Sigmoid colon (tissue), 7 donors: ENCODE measurements around the gene SPINDOC. TPM values are rescaled to one million over a fixed set of nuclear protein-coding genes. Genes with fewer than 3 reads are reported as not detected.

Source experiments
- DNase-seq: peaks from one replicate; pipeline ENCODE4 v3.0.0-alpha.2; 2019
- H3K27ac ChIP-seq, 4 donors: fragments of 200-600 bp; sonication (generic); one replicate each; pipeline ENCODE4 v1.5.1; 2016 to 2019; ENCODE audit warnings: mild to moderate bottlenecking in 1 of 4
- H3K27me3 ChIP-seq, 3 donors: fragments of 200-600 bp; sonication (generic); one replicate each; pipeline ENCODE4 v1.5.1; 2019; ENCODE audit warnings: mild to moderate bottlenecking in 1 of 3
- H3K36me3 ChIP-seq, 4 donors: fragments of 200-600 bp; sonication (generic); one replicate each; pipeline ENCODE4 v1.5.1; 2016 to 2019
- H3K4me1 ChIP-seq, 4 donors: fragments of 200-600 bp; sonication (generic); one replicate each; pipeline ENCODE4 v1.5.1; 2017 to 2019
- H3K4me3 ChIP-seq, 4 donors: fragments of 200-600 bp; sonication (generic); one replicate each; pipeline ENCODE4 v1.5.1; 2017 to 2019; ENCODE audit warnings: mild to moderate bottlenecking in 2 of 4, moderate library complexity in 1 of 4
- H3K9me3 ChIP-seq, 4 donors: fragments of 200-600 bp in 3 of 4; sonication (generic) in 3 of 4; one replicate each; pipeline versions ENCODE4 v1.5.1 to v1.6.1; 2013 to 2019
- EP300 ChIP-seq, 4 donors: sonication (generic); formaldehyde crosslinking; IDR thresholded peaks; one replicate each; pipeline ENCODE4 v1.6.1; 2017; ENCODE audit warnings: antibody characterized with exemption in 4 of 4
- POLR2A ChIP-seq, 2 donors: fragments of 450-650 bp; IDR thresholded peaks; one replicate each; pipeline ENCODE4 v1.6.1; 2016; ENCODE audit warnings: antibody characterized with exemption in 2 of 2, mild to moderate bottlenecking in 2 of 2, moderate library complexity in 2 of 2
- POLR2AphosphoS5 ChIP-seq, 4 donors: sonication (generic); formaldehyde crosslinking; IDR thresholded peaks; one replicate each; pipeline ENCODE4 v1.6.1; 2017; ENCODE audit warnings: antibody characterized with exemption in 4 of 4
- WGBS, 2 donors: extraction: QIAGEN DNeasy Blood & Tissue Kit; methylation state at CpG; one replicate each; pipeline ENCODE4 v1.1.7; 2013; 5-methylcytosine and 5-hydroxymethylcytosine counted together
- intact Hi-C: fragments of 100-400 bp; cut with DNase I; formaldehyde crosslinking; loops from one replicate; pipeline ENCODE4 v1.15.1; 2023
- polyA plus RNA-seq, 3 donors: library from polyadenylated mRNA; stranded (reverse); fragments of 200-250 nt; gene quantifications; one replicate each; pipeline ENCODE4 v1.2.3, GENCODE V29; 2013
- total RNA-seq, 4 donors: library from RNA; depleted of rRNA; stranded (reverse); fragments of >200 nt; gene quantifications; one replicate each; pipeline ENCODE4 v1.1.0, GENCODE V29; 2016
- TF ChIP-seq, protein P1 (sequence below), 4 experiments: fragments of 450-650 bp in 3 of 4; fragments of 200-600 bp in 1 of 4; IDR thresholded peaks; one replicate each; pipeline ENCODE4 v1.5.1; 2016 to 2019; ENCODE audit warnings: antibody characterized with exemption in 4 of 4, mild to moderate bottlenecking in 3 of 4, moderate library complexity in 2 of 4
- donor health status: healthy with polysubstance abuse.
- donor health status: Bipolar disorder and iron deficiency.
- donor health status: healthy.

Gene SPINDOC
- total and polyA plus RNA-seq, 7 donors: 4.6 to 15.2 (median 12.2) TPM

DNA sequence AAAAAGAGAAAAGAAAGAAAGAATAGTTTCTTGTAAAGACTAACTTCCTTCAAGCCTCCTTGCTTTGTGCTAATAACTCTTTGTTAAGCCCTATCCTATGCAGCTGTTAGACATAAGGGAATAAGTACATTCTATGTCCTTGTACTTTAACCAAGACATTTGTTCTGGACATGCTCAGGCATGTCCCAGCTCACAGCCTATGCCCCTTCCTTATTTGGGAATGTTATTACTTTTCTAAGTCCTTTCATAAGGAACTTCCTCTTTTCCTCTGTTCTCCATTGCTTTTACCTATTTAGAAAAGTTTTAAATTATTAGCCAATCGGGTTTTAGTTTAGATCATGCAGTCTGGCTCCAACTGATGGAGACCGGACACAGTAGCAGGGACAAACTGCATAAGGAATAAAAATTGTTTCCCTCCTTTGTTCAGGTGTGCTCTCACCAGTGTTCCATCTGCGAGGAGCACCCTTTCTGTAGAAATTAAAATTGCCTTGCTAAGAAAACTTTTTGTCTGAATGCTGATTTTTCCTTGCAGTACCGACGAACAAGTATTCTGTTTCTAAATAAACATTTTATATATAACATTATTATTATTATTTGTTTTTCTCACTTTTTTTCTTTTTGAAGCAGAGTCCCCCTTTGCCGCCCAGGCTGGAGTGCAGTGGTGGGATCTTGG is 21.6 kb upstream of the SPINDOC start:
- 90 to 98% methylated on average over 6 of the region's 6 CpGs for WGBS, 2 donors
- no peaks in the 10 kb centered on the region for H3K36me3 ChIP-seq
- intact Hi-C loops: no loop called here

DNA sequence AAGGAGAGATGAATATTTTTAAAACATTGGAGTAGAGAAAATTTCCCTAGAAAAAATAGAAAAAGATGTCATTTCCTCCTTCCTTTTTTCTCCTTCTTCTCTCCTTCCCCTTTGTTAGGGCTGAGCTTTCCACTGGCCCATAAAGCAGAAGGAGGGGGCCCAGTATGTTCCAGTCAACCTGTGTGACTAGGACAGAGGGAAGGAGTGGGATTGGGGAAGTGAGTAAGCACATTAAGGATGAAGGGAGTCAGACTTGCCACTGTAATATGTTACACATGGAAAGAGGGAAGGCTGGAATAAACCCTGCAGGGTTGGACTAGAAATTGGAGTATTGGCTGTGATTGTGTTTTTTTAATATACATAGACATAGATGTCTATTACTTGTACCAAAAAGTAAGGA is 20.1 kb upstream of the SPINDOC start:
- H3K27ac ChIP-seq: no peak overlapping the region
- no peaks in the 10 kb centered on the region for H3K36me3 ChIP-seq
- H3K4me3 ChIP-seq: no peak overlapping the region
- H3K4me1 ChIP-seq: no peaks in the 10 kb centered on the region
- intact Hi-C loops: no loop called here
- no peaks in the 10 kb centered on the region for H3K27me3 ChIP-seq
- DNase-seq: no peak
- peaks cover 3 to 8% (median 6%) of the 10 kb centered on the region in 4 donors for H3K9me3 ChIP-seq
- TF ChIP-seq POLR2A (IDR thresholded peaks at IDR 0.05) (no peak), EP300 (IDR thresholded peaks at IDR 0.05) (no peak), POLR2AphosphoS5 (IDR thresholded peaks at IDR 0.05) (no peak)
- TF ChIP-seq, protein P1, sequence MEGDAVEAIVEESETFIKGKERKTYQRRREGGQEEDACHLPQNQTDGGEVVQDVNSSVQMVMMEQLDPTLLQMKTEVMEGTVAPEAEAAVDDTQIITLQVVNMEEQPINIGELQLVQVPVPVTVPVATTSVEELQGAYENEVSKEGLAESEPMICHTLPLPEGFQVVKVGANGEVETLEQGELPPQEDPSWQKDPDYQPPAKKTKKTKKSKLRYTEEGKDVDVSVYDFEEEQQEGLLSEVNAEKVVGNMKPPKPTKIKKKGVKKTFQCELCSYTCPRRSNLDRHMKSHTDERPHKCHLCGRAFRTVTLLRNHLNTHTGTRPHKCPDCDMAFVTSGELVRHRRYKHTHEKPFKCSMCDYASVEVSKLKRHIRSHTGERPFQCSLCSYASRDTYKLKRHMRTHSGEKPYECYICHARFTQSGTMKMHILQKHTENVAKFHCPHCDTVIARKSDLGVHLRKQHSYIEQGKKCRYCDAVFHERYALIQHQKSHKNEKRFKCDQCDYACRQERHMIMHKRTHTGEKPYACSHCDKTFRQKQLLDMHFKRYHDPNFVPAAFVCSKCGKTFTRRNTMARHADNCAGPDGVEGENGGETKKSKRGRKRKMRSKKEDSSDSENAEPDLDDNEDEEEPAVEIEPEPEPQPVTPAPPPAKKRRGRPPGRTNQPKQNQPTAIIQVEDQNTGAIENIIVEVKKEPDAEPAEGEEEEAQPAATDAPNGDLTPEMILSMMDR (IDR thresholded peaks at IDR 0.05): no peak

More for the DNA sequence above, 21.6 kb upstream of the SPINDOC start:
- TF ChIP-seq, protein P1 (IDR thresholded peaks at IDR 0.05): no peak
- TF ChIP-seq EP300 (IDR thresholded peaks at IDR 0.05) (no peak), POLR2AphosphoS5 (IDR thresholded peaks at IDR 0.05) (no peak), POLR2A (IDR thresholded peaks at IDR 0.05) (no peak)
- H3K27ac ChIP-seq: no peak overlapping the region
- no peak overlapping the region for H3K4me3 ChIP-seq
- no peaks in the 10 kb centered on the region for H3K4me1 ChIP-seq
- DNase-seq: no peak
- no peaks in the 10 kb centered on the region for H3K27me3 ChIP-seq
- H3K9me3 ChIP-seq: peaks cover 3 to 8% (median 6%) of the 10 kb centered on the region in 4 donors

DNA sequence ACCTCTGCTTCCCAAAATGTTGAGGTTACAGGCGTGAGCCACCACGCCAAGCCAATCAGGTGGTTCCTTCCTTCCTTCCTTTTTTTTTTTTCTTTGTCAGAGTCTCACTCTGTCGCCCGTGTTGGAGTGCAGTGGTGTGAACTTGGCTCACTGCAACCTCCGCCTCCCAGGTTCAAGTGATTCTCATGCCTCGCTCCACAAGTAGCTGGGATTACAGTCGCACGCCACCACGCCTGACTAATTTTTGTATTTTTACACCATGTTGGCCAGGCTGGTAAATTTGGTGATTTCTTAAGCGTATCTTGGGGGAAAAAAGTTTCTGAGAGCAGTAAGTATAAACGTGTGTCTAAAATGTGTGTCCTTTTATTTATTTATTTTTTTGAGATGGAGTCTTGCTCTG is 18.2 kb upstream of the SPINDOC start:
- Histone ChIP-seq H3K4me3 (no peak overlapping the region), H3K9me3 (peaks cover 3 to 8% (median 6%) of the 10 kb centered on the region in 4 donors), H3K27me3 (no peaks in the 10 kb centered on the region), H3K4me1 (no peaks in the 10 kb centered on the region), H3K27ac (no peak overlapping the region), H3K36me3 (no peaks in the 10 kb centered on the region)
- intact Hi-C loops: no loop called here
- DNase-seq: no peak
- WGBS, 2 donors: 76 to 85% methylated on average over 11 of the region's 11 CpGs
- TF ChIP-seq EP300 (IDR thresholded peaks at IDR 0.05) (no peak), POLR2A (IDR thresholded peaks at IDR 0.05) (no peak), POLR2AphosphoS5 (IDR thresholded peaks at IDR 0.05) (no peak)
- TF ChIP-seq, protein P1 (IDR thresholded peaks at IDR 0.05): no peak

DNA sequence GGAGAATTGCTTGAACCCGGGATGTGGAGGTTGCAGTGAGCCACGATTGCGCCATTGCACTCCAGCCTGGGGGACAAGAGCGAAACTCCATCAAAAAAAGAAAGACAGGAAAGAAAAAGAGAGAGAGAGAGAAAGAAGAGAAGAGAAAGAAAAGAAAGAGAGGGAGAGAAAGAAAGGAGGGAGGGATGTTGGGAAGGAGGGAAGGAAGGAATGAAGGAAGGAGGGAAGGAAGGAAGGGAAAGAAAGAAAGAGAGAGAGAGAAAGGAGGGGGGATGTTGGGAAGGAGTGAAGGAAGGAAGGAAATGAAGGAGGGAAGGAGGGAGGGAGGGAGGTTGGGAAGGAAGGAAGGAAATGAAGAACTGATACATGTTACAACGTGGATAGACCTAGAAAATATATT is 12.3 kb upstream of the SPINDOC start:
- intact Hi-C loops: no loop called here
- no peak for DNase-seq
- no peak overlapping the region for H3K27ac ChIP-seq
- WGBS, 2 donors: 88 to 89% methylated on average over 5 of the region's 5 CpGs
- no peak overlapping the region for H3K4me3 ChIP-seq
- no peaks in the 10 kb centered on the region for H3K4me1 ChIP-seq
- TF ChIP-seq, protein P1 (IDR thresholded peaks at IDR 0.05): no peak
- TF ChIP-seq POLR2AphosphoS5 (IDR thresholded peaks at IDR 0.05) (no peak), POLR2A (IDR thresholded peaks at IDR 0.05) (no peak), EP300 (IDR thresholded peaks at IDR 0.05) (no peak)
- H3K27me3 ChIP-seq: no peaks in the 10 kb centered on the region
- H3K9me3 ChIP-seq: no peaks in the 10 kb centered on the region
- no peaks in the 10 kb centered on the region for H3K36me3 ChIP-seq
